Mucosa of descending colon (tissue), 3 donors: ENCODE measurements around the gene SPTBN2. TPM values are rescaled to one million over a fixed set of nuclear protein-coding genes. Genes with fewer than 3 reads are reported as not detected.

Experiments
- ATAC-seq: fragments of 200-7000 bp; cut with Tn5 transposase; one replicate; pipeline ENCODE4 v1.9.1; 2020; ENCODE audit warnings: mild to moderate bottlenecking, moderate library complexity
- DNase-seq, 3 donors: peaks; one replicate each; pipeline ENCODE4 v3.0.0-alpha.2; 2020
- H3K36me3 ChIP-seq: fragments of 200-600 bp; one replicate; pipeline ENCODE4 v1.8.0; 2021; ENCODE audit warnings: low read depth, mild to moderate bottlenecking
- H3K4me1 ChIP-seq: fragments of 200-600 bp; one replicate; pipeline ENCODE4 v1.8.0; 2021; ENCODE audit warnings: low read depth, mild to moderate bottlenecking
- H3K4me3 ChIP-seq: fragments of 200-600 bp; one replicate; pipeline ENCODE4 v1.8.0; 2021; ENCODE audit warnings: mild to moderate bottlenecking
- H3K9me3 ChIP-seq: fragments of 200-600 bp; one replicate; pipeline ENCODE4 v1.8.0; 2021; ENCODE audit warnings: mild to moderate bottlenecking
- intact Hi-C, 2 donors: fragments of 100-400 bp; cut with DNase I in 1 of 2; cut with micrococcal nuclease in 1 of 2; formaldehyde crosslinking; loops; one replicate each; pipeline versions ENCODE4 v1.11.0 to v1.11.1; 2022; cut with DNase I, micrococcal nuclease
- total RNA-seq, 3 donors: library from RNA; stranded (reverse); fragmentation: NEBNext Ultra II Directional in 2 of 3; extraction: Animal tissue kit (Norgen Biotek cat#: 25700) in 2 of 3; gene quantifications; one replicate each; pipeline versions ENCODE4 v1.2.1 to v1.2.4, GENCODE V29; 2021 to 2023
- TF ChIP-seq, protein P1 (sequence below): fragments of 200-600 bp; IDR thresholded peaks from one replicate; pipeline ENCODE4 v1.8.0; 2022; ENCODE audit warnings: antibody characterized with exemption, mild to moderate bottlenecking
- donor health status: DM: no; HTN: no; CAD: no; lungs with moderate emphysema.
- donor health status: DM: no; HTN: no; CAD: no.
- donor health status: DM: no; HTN: yes; CAD: no.

Gene SPTBN2
- total RNA-seq, 3 donors from 2014 or later: 3.7 to 10.0 (median 6.3) TPM

DNA sequence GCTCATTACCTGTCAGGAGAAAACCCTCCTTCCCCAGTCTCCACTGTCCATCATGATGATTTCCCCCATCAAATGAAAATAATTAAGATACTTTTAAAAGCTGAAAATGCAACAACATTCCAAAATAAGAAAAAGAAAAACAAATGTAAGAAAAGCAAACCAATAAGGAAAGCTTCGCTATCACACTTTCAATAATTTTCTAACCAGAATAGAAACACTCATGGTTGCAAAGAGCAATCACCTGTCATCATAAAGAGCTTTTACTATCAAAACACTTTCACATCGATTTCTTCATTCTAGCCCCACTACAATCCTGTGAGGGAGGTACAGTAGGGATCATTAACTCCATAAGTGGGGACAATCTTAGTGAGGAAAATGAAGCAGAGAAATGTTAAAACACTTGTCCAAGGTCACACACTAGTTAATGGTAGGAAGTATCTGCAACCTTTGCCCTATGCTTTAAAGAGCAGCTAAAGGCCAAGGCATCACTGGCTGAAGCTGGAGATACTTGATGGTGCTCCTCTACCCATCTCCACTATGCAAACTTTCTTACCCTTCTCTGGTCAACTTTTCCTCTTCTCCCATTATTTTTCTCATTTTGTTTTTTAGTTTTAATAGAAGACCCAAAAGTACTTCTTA lies 53.9 kb downstream of the SPTBN2 start:
- Histone ChIP-seq H3K9me3 (no peaks in the 10 kb centered on the region), H3K36me3 (no peaks in the 10 kb centered on the region), H3K4me1 (peaks cover 18% of the 10 kb centered on the region), H3K4me3 (no peak overlapping the region)
- intact Hi-C loops: loop anchor here in 1 of 2 donors (5.0 to 10.0 kb wide), 2 partner anchors 98 to 260 kb away; no protein-coding TSS in a partner anchor
- DNase-seq (no peak), ATAC-seq (no peak)
- TF ChIP-seq, protein P1, sequence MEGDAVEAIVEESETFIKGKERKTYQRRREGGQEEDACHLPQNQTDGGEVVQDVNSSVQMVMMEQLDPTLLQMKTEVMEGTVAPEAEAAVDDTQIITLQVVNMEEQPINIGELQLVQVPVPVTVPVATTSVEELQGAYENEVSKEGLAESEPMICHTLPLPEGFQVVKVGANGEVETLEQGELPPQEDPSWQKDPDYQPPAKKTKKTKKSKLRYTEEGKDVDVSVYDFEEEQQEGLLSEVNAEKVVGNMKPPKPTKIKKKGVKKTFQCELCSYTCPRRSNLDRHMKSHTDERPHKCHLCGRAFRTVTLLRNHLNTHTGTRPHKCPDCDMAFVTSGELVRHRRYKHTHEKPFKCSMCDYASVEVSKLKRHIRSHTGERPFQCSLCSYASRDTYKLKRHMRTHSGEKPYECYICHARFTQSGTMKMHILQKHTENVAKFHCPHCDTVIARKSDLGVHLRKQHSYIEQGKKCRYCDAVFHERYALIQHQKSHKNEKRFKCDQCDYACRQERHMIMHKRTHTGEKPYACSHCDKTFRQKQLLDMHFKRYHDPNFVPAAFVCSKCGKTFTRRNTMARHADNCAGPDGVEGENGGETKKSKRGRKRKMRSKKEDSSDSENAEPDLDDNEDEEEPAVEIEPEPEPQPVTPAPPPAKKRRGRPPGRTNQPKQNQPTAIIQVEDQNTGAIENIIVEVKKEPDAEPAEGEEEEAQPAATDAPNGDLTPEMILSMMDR: no peak

DNA sequence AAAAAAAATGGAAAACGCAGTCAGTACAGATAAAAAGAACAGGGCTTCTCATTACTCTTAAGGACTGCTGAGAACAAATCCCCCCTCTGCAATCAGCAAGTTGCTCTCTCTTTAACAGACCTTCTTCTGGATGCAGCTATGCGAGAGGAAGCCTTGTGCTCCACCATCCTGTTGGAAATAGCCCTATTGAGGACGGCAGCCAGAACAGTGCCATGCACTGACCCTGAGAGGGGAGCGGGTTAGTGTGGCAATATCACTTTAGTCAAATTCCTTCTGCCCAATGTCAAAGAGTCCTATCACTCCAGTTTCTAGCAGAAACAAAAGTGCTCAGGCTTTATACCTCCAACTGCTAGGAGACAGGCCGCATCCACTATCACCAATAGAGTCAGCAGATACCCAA lies 58.2 kb downstream of the SPTBN2 start:
- DNase-seq: no peak
- no peak overlapping the region for H3K4me3 ChIP-seq
- H3K9me3 ChIP-seq: no peaks in the 10 kb centered on the region
- peaks cover 9% of the 10 kb centered on the region for H3K4me1 ChIP-seq
- TF ChIP-seq, protein P1: no peak
- no peaks in the 10 kb centered on the region for H3K36me3 ChIP-seq
- intact Hi-C loops: loop anchor here in 1 of 2 donors (10.0 kb wide), 1 partner anchor 256 kb away; no protein-coding TSS in a partner anchor
- no peak for ATAC-seq

DNA sequence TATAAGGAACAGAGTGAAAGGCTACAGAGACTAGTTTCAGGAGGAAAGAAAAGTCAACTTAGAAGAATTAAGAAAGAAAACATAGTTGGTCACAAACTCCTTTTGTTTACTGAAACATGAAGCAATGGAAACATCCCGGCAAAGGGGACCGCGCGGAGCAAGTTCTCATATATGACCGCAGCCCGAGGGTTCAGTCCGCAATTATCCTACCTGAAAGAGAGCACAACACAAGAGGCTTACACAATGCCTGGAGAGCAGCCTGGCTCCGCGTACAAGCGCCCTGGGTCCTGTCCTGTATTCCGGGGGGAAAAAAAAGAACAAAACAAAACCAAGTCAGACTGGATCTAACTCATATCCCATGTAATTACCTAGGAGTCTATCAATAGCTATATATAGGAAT lies 63.6 kb downstream of the SPTBN2 start:
- Histone ChIP-seq H3K36me3 (no peaks in the 10 kb centered on the region), H3K9me3 (no peaks in the 10 kb centered on the region), H3K4me1 (no peaks in the 10 kb centered on the region), H3K4me3 (no peak overlapping the region)
- DNase-seq: no peak
- TF ChIP-seq, protein P1: no peak
- no peak for ATAC-seq
- intact Hi-C loops: no loop called here

DNA sequence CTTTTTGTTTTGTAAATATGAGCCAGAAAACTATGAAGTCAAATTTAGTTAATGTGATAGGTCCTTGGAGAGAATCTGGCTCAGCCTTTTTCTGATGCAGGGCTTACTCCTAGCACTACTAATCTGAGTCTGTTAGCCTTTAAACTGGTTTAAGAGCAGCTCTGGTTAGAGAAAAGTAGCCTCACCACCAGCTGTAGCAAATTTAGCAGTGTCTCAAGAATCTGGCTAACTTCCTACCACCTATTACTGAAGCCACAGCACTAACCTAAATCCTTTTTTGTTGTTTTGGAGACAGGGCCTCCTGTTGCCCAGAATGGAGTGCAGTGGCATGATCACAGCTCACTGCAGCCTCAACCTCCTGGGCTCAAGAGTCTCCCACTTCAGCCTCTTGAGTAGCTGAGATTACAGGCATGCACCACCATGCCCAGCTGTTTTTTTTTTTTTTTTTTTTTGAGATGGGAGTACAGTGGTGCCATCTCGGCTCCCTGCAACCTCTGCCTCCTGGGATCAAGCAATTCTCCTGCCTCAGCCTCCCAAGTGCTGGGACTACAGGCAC lies 65.2 kb downstream of the SPTBN2 start:
- no peak overlapping the region for H3K4me3 ChIP-seq
- TF ChIP-seq, protein P1: no peak
- intact Hi-C loops: no loop called here
- H3K9me3 ChIP-seq: no peaks in the 10 kb centered on the region
- DNase-seq (no peak), ATAC-seq (no peak)
- no peaks in the 10 kb centered on the region for H3K36me3 ChIP-seq
- no peaks in the 10 kb centered on the region for H3K4me1 ChIP-seq

DNA sequence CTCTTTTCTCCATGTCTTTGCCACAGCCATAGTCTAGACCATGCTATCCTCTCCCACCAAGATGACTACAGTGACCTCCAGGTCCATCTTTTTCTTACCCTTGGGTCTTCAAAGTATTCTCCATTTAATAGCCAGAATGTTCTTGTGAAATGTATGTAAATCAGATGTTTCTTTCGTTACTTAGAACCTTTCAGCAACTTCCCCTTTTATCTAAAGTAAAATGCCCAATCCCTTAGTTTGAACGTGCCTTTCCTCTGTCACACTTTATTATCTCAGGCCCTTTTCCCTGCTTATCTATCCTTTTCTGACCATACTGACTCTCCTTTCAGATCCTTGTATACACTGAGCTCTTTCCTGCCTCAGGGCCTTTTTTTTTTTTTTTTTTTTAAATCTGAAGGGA lies 69.3 kb downstream of the SPTBN2 start:
- H3K36me3 ChIP-seq: no peaks in the 10 kb centered on the region
- ATAC-seq (no peak), DNase-seq (no peak)
- no peaks in the 10 kb centered on the region for H3K4me1 ChIP-seq
- TF ChIP-seq, protein P1: no peak
- H3K4me3 ChIP-seq: no peak overlapping the region
- H3K9me3 ChIP-seq: no peaks in the 10 kb centered on the region
- intact Hi-C loops: no loop called here
